Neural progenitor cell (in vitro differentiated cells): Measurements from ENCODE around the gene TSC2. TPM values are rescaled to one million over a fixed set of nuclear protein-coding genes. Genes with fewer than 3 reads are reported as not detected.
"Not testable (repeated sequence)": the region's sequence is repeated elsewhere in the genome, so short reads cannot be mapped to it uniquely, and the experiment has no call there.

Experiments used
- DNase-seq: peaks from one replicate; pipeline ENCODE4 v3.0.0-alpha.2; 2016; ENCODE audit warnings: low spot score
- H2AFZ ChIP-seq: fragments of 200-600 bp; sonication (generic); replicated peaks from 2 replicates; pipeline ENCODE4 v1.6.1; 2016; ENCODE audit warnings: antibody characterized with exemption
- H3F3A ChIP-seq: fragments of 200-600 bp; sonication (generic); 2 replicates; pipeline ENCODE4 v1.6.1; 2016; ENCODE audit warnings: antibody characterized with exemption, low read depth
- H3K27ac ChIP-seq: fragments of 200-600 bp; sonication (generic); 2 replicates; pipeline ENCODE4 v1.5.1; 2016; ENCODE audit warnings: mild to moderate bottlenecking
- H3K27me3 ChIP-seq: fragments of 200-600 bp; sonication (generic); 2 replicates; pipeline ENCODE4 v1.6.1; 2016; ENCODE audit warnings: mild to moderate bottlenecking, moderate library complexity
- H3K36me3 ChIP-seq: fragments of 200-600 bp; sonication (generic); 2 replicates; pipeline ENCODE4 v1.5.1; 2016
- H3K4me1 ChIP-seq: fragments of 200-600 bp; sonication (generic); 2 replicates; pipeline ENCODE4 v1.6.1; 2016; ENCODE audit warnings: mixed run types
- H3K4me2 ChIP-seq: fragments of 200-600 bp; sonication (generic); 2 replicates; pipeline ENCODE4 v1.6.1; 2016
- H3K4me3 ChIP-seq: fragments of 200-600 bp; sonication (generic); 2 replicates; pipeline ENCODE4 v1.5.1; 2016
- H3K79me2 ChIP-seq: fragments of 200-600 bp; sonication (generic); 2 replicates; pipeline ENCODE4 v1.6.1; 2016; ENCODE audit warnings: low read depth
- H3K9ac ChIP-seq: fragments of 200-600 bp; sonication (generic); 2 replicates; pipeline ENCODE4 v1.6.1; 2016
- H3K9me3 ChIP-seq: fragments of 200-600 bp; sonication (generic); 2 replicates; pipeline ENCODE4 v1.5.1; 2016; ENCODE audit warnings: low read depth
- H4K20me1 ChIP-seq: fragments of 200-600 bp; sonication (generic); 2 replicates; pipeline ENCODE4 v1.6.1; 2016; ENCODE audit warnings: low read depth
- H3K27ac Mint-ChIP-seq: 3 replicates; pipeline ENCODE4 v1.8.0; 2021; ENCODE audit warnings: mixed read lengths
- H3K27me3 Mint-ChIP-seq: 2 replicates; pipeline ENCODE4 v1.8.0; 2022; ENCODE audit warnings: low read depth, mild to moderate bottlenecking, inconsistent platforms, moderate library complexity, mixed read lengths; ENCODE audit not compliant: insufficient read depth
- H3K36me3 Mint-ChIP-seq: 3 replicates; pipeline ENCODE4 v1.8.0; 2021; ENCODE audit warnings: mixed read lengths
- H3K4me1 Mint-ChIP-seq: 3 replicates; pipeline ENCODE4 v1.8.0; 2021; ENCODE audit warnings: mixed read lengths
- H3K4me3 Mint-ChIP-seq: 3 replicates; pipeline ENCODE4 v1.8.0; 2021; ENCODE audit warnings: mild to moderate bottlenecking, moderate library complexity, mixed read lengths
- H3K9me3 Mint-ChIP-seq: 3 replicates; pipeline ENCODE4 v1.8.0; 2020; ENCODE audit warnings: mixed read lengths
- total RNA-seq: library from RNA; depleted of rRNA; stranded (reverse); fragments of >200 nt; gene quantifications from 2 replicates; pipeline ENCODE4 v1.2.3, GENCODE V29; 2015; ENCODE audit warnings: low replicate concordance

Gene TSC2
- total RNA-seq, 1 donor from 2014 or later = 55.1 TPM

DNA sequence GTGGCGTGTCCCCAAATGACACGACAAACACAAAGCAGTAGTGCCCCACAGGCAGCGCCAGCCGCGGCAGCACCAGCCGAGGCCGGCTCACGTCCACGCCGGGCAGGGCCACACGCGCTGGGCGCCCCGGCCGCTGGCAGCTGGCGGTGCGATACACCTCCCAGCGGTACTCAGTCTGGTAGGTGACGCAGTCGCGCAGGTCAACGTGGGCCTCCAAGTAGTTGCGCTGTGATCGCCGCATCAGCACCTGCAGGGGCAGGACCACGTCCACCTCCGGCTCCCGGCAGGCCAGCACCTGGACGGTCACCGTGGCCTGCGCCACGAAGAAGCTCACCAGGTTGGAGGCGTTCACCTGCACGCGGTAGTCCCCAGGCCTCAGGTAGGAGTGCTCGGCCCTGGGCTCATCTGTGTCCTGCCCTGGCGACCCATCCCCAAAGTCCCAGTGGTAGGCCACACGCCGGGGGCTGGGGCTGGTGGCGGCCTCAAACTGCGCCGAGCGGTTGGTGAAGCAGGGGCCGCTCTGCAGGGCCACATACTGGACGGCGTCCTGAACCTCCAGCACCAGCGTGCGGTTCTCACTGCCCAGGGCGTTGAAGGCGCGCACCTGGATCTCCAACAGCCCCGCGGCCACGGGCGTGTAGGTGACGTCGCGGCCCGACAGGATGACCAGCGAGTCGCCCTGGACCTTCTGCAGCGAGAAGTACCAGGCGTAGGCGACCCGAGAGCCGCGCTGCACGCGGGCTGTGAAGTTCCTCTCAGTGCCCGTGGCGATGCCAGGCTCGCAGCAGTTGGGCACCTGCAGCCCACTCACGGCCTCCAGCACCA is 60.9 kb downstream of the TSC2 start:
- H3K4me1 Mint-ChIP-seq, H3K4me3 ChIP-seq, H3K27me3 ChIP-seq, H3K36me3 Mint-ChIP-seq, H3K27ac ChIP-seq, H3K4me1 ChIP-seq, H3K36me3 ChIP-seq, H3K27ac Mint-ChIP-seq, H2AFZ ChIP-seq, H3K9ac ChIP-seq, H3K4me2 ChIP-seq, H4K20me1 ChIP-seq, H3K9me3 Mint-ChIP-seq, H3F3A ChIP-seq, H3K27me3 Mint-ChIP-seq, H3K9me3 ChIP-seq, DNase-seq, H3K4me3 Mint-ChIP-seq, H3K79me2 ChIP-seq: not testable (repeated sequence)

DNA sequence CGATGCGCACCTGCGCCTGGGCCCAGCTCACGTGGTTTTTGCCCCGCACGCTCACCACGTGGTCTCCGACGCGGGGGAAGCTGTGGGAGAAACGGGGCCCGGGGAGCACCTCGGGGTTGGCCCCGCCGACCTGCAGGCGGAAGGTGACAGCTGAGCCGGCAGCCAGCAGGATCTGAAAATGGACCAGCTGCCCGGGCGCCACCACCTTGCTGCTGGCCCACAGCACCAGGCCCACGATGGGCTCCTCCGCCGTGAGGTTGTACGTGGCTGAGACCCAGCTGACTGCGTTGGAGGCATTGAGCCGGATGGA is 61.4 kb downstream of the TSC2 start:
- not testable (repeated sequence) for H3K4me3 Mint-ChIP-seq, H3K27ac Mint-ChIP-seq, H3K27me3 ChIP-seq, H3K36me3 ChIP-seq, H3K27me3 Mint-ChIP-seq, H3K27ac ChIP-seq, H3K9ac ChIP-seq, H3K36me3 Mint-ChIP-seq, DNase-seq, H3K79me2 ChIP-seq, H3K4me1 Mint-ChIP-seq, H3F3A ChIP-seq, H2AFZ ChIP-seq, H3K4me2 ChIP-seq, H3K4me1 ChIP-seq, H3K9me3 ChIP-seq, H3K4me3 ChIP-seq, H4K20me1 ChIP-seq, H3K9me3 Mint-ChIP-seq

DNA sequence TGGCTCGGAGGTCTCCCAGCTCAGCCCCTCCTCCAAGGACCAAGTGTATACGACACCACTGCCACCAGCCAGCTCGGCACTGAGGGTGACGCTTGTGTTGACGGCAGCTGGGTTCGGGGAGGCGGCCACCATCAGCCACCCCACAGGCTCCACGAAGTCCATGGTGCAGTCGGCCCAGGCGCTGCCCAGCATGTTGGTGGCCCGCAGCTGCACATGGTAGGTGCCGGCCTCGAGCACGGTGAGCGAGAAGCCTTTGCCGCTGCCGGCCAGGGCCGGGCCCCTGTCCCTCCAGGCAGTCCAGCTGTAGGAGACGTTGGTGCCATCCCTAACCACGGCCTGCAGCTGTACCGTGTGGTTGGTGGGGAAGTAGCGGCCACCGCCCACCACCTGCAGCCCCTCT is 62.1 kb downstream of the TSC2 start:
- not testable (repeated sequence) for H3K4me3 ChIP-seq, H3K27me3 Mint-ChIP-seq, H3K4me3 Mint-ChIP-seq, H3K9me3 Mint-ChIP-seq, H3K79me2 ChIP-seq, H3K9me3 ChIP-seq, H2AFZ ChIP-seq, H4K20me1 ChIP-seq, H3K27ac Mint-ChIP-seq, H3K36me3 ChIP-seq, H3K27me3 ChIP-seq, H3K36me3 Mint-ChIP-seq, H3F3A ChIP-seq, H3K9ac ChIP-seq, H3K27ac ChIP-seq, H3K4me1 ChIP-seq, DNase-seq, H3K4me2 ChIP-seq, H3K4me1 Mint-ChIP-seq

DNA sequence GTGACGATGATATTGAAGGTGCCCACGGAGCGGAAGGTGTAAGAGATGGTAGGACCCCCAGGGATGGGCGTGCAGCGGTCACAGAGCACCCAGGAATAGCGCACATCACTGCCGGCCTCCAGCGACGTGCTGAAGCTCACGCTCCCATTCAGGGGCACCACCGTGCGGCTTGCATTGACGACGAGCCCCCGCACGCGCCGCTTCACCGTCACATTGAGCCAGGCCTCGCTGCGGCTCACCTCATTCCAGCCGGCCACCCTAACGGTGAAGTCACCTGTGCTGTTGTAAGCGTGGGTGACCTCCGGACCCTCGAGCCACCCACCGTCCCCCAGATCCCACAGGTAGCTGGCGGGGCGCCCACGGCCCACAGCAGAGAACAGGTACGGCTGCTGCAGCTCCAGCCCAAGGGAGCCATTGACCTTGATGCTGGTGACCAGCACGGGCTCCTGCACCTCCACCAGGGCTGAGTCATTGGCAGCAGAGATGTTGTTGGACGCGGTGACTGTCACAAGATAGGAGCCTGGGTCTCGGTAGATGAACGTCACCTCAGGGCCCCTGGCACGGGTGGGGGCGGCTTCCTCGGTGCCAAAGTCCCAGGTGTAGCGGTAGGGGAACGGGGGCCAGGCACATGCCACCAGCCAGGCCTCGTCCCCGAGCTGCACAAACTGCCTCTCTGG is 62.7 kb downstream of the TSC2 start:
- H3K27ac Mint-ChIP-seq, H4K20me1 ChIP-seq, H3K27ac ChIP-seq, H2AFZ ChIP-seq, H3K79me2 ChIP-seq, H3K27me3 ChIP-seq, H3K9me3 Mint-ChIP-seq, H3K9me3 ChIP-seq, H3K4me3 Mint-ChIP-seq, H3F3A ChIP-seq, H3K36me3 ChIP-seq, H3K4me1 ChIP-seq, H3K9ac ChIP-seq, DNase-seq, H3K4me1 Mint-ChIP-seq, H3K36me3 Mint-ChIP-seq, H3K4me3 ChIP-seq, H3K4me2 ChIP-seq, H3K27me3 Mint-ChIP-seq: not testable (repeated sequence)

DNA sequence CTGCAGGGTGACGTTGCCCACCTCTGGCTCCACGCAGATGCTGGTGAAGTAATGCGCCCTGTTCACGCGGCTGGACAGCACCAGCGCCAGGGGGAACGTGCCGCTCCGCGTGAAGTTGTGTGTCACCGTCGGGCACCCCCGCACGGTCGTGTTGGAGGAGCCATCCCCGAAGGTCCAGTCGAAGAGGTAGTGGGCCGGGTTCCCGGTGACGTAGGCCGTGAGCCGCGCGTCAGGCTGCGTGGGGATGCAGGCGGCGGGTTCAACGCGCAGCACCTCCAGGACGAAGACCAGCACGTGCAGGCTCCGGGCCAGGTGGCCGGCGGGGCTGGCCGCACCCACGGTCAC is 63.2 kb downstream of the TSC2 start:
- not testable (repeated sequence) for H3K27ac ChIP-seq, H3K36me3 Mint-ChIP-seq, H3K27me3 ChIP-seq, H3K27me3 Mint-ChIP-seq, H2AFZ ChIP-seq, H3K4me1 ChIP-seq, H3K4me3 Mint-ChIP-seq, H3K27ac Mint-ChIP-seq, DNase-seq, H3K36me3 ChIP-seq, H3F3A ChIP-seq, H4K20me1 ChIP-seq, H3K4me2 ChIP-seq, H3K9me3 ChIP-seq, H3K4me1 Mint-ChIP-seq, H3K9ac ChIP-seq, H3K9me3 Mint-ChIP-seq, H3K4me3 ChIP-seq, H3K79me2 ChIP-seq

DNA sequence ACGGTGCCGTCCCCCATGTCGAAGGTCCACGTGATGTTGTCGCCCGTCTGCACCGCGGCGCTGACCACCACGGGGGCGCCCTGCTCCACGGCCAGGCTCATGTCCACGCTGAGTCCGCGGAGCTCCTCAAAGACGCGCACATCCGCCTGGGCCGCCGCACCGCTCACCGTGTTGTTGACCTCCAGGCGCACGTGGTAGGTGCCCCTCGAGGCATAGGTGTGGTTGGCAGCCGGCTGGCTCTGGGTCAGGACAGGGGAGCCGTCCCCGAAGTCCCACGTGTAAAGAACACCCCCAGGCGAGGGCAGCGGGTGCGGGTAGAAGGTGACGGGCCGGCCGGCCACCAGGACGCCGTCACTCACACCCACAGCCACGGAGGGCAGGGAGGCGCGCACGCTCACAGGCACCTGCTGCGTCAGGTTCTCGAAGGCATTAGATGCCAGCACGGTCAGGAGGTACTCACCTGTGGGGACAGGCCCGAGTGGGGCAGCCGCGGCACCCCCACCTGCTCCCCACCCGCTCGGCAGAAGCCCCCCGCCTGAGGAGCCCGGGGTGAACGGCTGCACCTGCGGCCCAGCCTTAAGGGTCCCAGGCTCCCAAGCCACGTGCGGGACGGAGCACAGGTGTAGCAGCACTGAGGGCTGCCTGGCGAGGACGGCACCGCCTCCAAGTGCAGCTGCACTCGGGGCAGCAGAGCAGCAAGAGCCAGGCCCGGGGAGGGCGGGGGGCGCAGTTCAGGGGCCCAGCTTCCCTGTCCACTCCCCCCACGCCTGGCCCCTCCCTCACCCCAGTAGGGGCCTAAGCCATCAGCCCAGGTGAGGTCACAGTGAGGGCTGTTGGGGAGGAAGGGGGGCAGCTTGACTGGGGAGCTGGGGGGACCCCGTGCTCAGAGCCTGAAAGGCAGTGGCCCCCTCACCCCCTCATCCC is 63.9 kb downstream of the TSC2 start:
- H3K4me2 ChIP-seq, H3K27ac Mint-ChIP-seq, H3K79me2 ChIP-seq, H3K27ac ChIP-seq, H3F3A ChIP-seq, H3K27me3 ChIP-seq, H3K4me1 ChIP-seq, H3K9me3 Mint-ChIP-seq, H3K4me1 Mint-ChIP-seq, DNase-seq, H3K9me3 ChIP-seq, H3K36me3 Mint-ChIP-seq, H3K27me3 Mint-ChIP-seq, H3K4me3 Mint-ChIP-seq, H3K4me3 ChIP-seq, H4K20me1 ChIP-seq, H3K36me3 ChIP-seq, H2AFZ ChIP-seq, H3K9ac ChIP-seq: not testable (repeated sequence)

DNA sequence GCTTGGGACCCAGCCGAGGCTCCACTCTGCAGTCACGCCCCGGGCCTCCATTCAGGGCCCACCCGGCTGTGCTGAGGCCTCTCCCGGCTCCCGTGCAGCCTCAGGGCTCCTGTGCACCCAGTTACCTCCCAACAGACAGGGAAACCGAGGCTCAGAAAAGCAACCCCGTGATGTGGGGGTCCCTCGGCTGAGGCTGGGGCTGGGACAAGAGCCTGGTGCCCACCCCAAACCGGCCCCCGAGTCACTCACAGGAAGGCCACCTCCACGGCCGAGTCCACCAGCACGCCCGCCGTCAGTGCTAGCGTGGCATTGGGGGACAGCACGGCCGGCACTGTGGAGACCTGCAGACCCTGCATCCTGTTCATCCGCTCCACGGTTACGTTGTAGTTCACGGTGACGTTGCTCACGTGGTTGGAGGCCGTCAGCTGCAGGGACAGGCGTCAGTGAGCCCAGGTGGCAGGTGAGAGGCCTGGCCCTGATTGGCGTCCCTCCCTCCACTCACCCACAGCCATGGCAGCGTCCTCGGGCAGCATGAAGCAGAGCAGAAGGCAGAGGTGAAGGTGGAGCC is 64.8 kb downstream of the TSC2 start:
- H3K27me3 Mint-ChIP-seq, H3K27me3 ChIP-seq, H2AFZ ChIP-seq, H3K27ac ChIP-seq, H3K9me3 ChIP-seq, H3K9me3 Mint-ChIP-seq, H4K20me1 ChIP-seq, H3K4me1 Mint-ChIP-seq, H3K36me3 Mint-ChIP-seq, H3K4me3 Mint-ChIP-seq, H3K9ac ChIP-seq, H3K27ac Mint-ChIP-seq, H3K36me3 ChIP-seq, DNase-seq, H3K4me3 ChIP-seq, H3K4me1 ChIP-seq, H3K4me2 ChIP-seq, H3K79me2 ChIP-seq, H3F3A ChIP-seq: not testable (repeated sequence)

DNA sequence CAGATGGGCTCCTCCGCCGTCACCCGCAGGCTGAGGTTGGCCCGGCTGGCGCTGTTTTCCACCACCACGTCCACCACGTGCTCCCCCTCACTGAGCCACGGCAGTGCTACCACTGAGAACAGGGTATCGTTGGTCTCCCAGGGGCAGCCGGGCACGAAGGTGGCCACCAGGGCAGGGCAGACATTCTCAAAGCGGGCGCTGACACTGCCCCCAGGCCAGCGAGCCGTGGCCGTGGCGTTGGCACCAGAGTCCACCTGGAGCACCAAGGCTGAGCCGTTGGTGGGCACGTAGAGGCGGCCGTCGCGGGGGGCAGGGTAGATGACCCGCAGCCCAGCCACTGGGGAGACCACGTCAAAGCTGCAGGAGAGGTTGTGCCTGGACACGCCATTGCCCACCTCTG is 66.4 kb downstream of the TSC2 start:
- not testable (repeated sequence) for H3K4me2 ChIP-seq, H2AFZ ChIP-seq, H3K4me3 ChIP-seq, H3K27ac ChIP-seq, H3K9me3 Mint-ChIP-seq, H3K36me3 ChIP-seq, H3K27ac Mint-ChIP-seq, H3K79me2 ChIP-seq, H3K4me1 Mint-ChIP-seq, H3K36me3 Mint-ChIP-seq, DNase-seq, H3K9ac ChIP-seq, H4K20me1 ChIP-seq, H3K4me1 ChIP-seq, H3K9me3 ChIP-seq, H3K27me3 Mint-ChIP-seq, H3K4me3 Mint-ChIP-seq, H3F3A ChIP-seq, H3K27me3 ChIP-seq
